A549 treated with AZD9567 at 1 μM for 4 hours (cell line): ENCODE data around the gene RBBP7. TPM values are rescaled to one million over a fixed set of nuclear protein-coding genes. Genes with fewer than 3 reads are reported as not detected.

Experiments used
- total RNA-seq: library from RNA; stranded (reverse); fragments of 200-300 nt; extraction: Qiagen RNA extraction; gene quantifications from 5 replicates; pipeline ENCODE4 v1.2.3, GENCODE V29; 2022; ENCODE audit not compliant: insufficient read depth

The RBBP7 gene
- 162 to 197 TPM (median 163 TPM) in 5 replicates for total RNA-seq

GRCh38 chrX:16870095-16870861 is at the start of gene RBBP7:
Gene RBBP7, minus strand, starts transcription at chrX:16870362. Its CDS starts 309 bp downstream, at chrX:16870053.

Other genes starting within 250 kb of the RBBP7 start
- gene S100G, start 220.2 kb downstream of the RBBP7 start, total RNA-seq: not detected in 5 replicates
- 8.3 to 10.3 TPM (median 9.2 TPM) in 5 replicates for gene CTPS2, start 157.7 kb downstream of the RBBP7 start, total RNA-seq
- gene SYAP1, start 150.8 kb downstream of the RBBP7 start, total RNA-seq: 21.2 to 25.8 TPM (median 23.9 TPM) in 5 replicates
- 14.2 to 21.9 TPM (median 15.8 TPM) in 5 replicates for gene TXLNG, start 83.9 kb downstream of the RBBP7 start, total RNA-seq
- gene REPS2, start 76.3 kb upstream of the RBBP7 start, total RNA-seq: 0.40 to 1.9 TPM (median 0.98 TPM) in 5 replicates